HG03108 (cell line): ENCODE results near the gene SLC23A2.

Experiments used
- ATAC-seq: cut with Tn5 transposase; IDR thresholded peaks from one replicate; pipeline ENCODE4 v1.9.1; 2021; ENCODE audit warnings: moderate library complexity; ENCODE audit not compliant: unreplicated experiment

Gene SLC23A2

DNA sequence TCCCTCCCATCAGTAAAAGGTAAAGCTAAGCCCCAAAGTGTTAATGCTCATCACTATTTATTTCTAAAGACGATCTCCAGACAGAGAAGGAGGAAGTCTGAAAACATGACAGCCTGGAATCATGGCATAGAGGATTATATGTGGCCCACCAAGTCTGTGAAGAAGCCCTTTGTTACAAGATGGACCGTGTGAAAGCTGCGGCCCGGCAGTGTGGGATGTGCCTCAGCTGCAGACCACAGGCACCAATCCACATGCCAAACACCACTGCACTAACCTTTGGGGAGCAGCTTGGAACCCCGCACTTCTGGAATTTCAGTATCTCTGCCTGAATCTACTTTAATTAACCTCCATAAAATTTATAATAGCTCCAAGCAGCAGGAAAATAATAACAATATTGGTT is 90.4 kb downstream of the SLC23A2 start:
- no peak for ATAC-seq

DNA sequence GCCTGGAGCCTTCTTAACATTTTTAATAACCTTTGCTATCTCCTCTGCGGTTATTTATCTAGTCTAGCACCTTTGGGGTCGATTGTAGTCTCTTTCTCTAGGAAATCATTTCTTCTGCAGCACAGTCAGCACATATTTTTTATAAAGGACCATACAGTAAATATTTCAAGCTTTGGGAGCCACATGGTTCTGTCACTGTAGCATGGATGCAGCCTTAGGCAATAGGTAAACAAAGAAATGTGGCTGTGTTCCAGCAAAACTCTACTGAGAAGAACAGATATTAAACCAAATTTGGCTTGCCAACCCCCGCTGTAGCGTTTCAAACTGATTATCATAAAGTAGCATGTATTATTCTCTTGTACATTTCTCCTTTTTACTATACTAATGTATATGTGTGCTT is 95.7 kb downstream of the SLC23A2 start:
- ATAC-seq: no peak

DNA sequence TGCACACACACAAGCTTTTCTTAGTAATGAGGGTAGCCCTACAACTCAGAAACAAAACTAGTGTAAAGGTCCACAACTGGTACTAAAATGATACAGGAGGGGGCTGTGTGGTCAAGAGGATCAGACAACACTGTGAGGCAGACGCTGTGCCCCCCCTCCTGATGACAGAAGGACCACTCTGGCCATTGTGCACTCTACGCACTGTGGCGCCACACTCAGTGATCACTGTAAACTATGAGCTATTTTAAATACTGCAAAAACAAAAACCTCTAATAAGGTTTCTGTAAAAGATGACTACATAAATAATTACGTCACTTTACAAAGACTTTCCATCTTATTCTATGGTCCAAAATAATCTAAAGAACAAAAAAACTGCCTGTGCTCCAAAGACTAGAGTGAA is 96.1 kb downstream of the SLC23A2 start:
- ATAC-seq: no peak

DNA sequence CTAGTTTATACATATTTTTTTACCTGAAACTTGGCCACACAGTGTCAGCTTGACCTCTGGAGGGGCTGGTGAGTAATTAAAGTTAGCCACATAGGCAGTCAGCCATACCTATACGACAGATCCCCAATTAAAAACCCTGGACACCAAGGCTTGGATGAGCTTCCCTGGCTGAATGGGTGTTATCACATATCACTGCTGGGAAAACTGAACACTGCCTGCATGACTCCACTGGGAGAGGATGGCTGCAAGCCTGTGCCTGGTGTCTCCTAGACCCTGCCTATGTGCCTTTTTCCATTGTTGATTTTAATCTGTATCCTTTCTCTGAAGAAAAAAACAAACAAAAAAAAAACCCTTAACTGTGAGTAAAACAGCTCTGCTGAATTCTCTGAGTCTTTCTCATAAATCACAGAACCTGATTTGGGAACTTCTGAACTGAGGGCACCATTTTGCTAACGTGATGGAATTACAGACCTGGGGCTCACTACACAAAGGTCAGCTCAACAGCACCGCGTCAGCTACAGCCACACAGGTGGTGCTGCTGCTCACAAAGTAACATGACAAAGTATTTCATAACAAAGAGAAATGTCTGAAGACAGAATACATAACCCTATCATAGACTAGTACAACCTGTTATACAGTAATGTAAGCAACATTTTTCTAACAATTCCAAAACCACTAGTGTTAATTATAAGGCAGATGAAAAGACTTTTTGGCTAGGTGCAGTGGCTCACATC is 97.0 kb downstream of the SLC23A2 start:
- ATAC-seq: no peak

DNA sequence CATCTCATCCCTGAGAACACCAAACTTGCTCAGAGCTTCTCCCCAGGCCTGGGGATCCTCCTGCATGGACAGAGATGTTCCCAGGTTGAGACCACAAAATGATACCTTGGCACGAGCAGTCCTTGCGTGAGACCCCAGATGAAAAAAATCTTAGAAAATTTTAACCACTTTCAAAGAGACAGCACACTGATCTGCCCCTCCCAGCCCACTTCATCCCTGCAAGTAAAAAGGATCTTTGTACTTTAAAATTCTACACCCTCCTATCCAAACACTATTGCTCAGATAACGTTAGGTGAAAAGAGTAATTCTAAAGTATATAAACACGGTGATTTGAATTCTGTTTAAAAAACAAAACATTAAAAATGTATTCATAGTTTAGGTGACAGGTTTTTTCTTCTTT is 98.5 kb downstream of the SLC23A2 start:
- ATAC-seq: no peak

DNA sequence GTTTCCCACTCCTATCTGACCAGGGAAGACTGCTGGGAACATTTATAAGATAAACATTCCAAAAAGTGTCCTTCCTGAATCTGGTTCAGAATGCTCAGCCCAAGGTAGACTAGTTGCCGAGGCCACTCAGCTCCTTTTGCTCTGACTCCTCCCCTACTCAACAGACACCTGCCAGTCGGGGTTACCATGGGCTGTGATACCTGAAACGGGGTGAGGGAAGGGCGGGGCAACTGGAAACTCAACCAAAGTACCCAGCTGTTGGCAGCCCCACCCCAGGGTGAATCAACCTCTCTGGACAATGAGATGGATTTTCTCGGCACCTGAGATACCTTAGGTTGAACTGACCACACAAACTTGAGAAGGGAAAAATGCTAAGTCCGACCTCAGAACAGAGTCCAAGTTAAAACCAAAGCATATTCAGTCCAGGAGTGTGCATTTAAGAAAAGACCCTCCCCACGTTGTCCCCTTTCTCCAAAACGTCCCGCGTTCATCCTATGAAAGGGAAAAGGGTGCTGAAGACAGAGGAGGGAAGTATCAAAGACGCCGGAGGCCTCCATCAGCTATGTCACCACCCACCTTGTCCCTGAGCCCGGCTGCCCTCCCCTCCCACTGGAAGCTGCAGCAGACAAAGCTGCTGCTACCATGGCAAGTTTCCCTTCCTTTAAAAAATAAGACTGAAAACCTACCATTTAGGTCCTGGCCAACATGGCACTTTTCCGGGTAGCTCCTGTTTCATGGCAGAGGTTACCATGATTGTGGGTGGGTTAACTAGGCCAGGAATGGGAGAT is 100.1 kb downstream of the SLC23A2 start:
- ATAC-seq: no peak

DNA sequence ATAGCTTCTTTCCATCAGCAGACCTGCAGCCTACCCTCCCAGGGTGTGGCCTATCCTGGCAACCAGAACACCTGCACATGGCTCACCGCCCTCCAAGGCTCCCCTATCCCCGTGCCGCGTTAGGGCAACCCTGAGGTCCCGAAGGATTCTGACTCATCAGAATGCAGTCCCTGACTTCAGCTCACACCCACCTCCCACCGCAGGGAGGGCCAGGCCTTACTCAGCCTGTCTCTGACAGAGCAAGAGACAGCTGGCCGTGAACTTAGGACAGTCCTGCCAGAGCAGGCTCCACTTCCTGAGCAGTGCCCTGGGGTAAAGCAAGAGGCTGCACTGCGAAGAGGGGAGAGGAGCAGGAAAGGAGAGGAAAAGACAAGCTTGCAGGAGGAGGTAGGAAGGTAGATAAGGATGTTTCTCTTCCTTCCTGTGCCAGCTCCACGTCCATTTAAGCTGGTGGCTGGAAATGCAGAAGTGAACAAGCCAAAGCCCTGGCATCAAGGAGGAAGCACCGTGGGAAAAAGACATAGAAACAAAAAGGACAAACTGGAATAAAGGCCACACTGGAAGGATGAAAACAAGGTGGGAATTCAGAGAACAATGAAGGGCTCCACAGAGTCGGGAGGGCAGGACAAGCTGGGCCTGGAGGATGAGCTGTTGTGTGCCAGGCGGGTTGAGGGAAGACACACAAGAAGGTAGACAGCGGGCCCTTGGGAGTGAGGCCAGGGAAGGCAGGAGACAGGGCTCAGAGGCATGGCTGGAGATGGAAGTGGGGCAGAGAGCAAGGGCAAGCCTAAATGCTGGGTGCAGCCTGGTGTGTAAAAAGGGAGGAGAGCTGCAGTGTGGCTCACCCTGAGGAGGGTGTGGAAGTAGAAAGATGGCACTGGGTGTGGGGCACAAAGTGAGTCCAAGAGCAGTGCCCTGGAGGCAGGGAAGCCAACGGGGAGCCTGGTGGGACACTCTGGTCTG is 102.7 kb downstream of the SLC23A2 start:
- ATAC-seq: no peak

DNA sequence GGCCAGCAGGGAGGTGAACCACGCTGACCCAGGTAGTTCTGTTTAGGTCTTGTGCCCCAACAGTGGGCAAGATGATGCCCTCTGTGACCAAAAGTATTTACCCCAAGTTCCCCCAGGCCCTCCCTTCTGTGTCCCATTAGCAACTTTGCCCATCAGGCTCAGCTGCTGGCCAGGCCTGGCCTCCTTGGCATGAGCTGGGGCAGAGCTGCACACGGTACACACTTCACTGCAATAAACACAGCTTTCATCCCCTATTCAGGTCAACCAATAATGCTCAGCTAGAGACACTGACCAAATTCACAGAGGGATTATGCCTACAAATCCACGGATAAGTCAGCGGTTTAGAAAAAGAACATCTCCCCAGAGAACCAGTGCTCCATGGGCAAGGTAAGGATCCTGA is 103.7 kb downstream of the SLC23A2 start:
- ATAC-seq: no peak

DNA sequence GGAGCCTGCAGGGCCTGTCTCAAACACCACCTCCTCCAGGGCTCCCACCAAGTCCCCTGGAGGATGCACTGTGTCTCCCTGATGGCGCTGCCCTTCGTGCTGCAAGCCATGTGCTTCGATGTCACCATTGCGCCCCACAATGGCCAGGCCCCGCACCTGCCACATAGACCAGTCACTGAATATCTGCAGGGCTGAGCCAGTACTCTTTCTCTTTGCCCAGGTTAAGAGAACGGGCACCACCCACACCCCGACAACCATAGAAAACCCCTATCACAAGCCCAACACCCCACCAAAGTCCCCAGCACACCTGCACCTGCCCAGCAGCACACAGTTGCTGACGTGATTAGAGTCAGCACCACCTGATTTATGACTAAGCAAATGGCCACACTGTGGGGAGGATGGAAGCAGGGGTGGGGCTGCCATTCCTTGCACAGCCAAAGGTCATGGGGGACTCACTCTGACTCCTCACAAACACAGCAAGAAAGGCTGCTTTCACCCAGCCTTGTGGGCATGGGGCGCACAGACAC is 104.3 kb downstream of the SLC23A2 start:
- no peak for ATAC-seq

DNA sequence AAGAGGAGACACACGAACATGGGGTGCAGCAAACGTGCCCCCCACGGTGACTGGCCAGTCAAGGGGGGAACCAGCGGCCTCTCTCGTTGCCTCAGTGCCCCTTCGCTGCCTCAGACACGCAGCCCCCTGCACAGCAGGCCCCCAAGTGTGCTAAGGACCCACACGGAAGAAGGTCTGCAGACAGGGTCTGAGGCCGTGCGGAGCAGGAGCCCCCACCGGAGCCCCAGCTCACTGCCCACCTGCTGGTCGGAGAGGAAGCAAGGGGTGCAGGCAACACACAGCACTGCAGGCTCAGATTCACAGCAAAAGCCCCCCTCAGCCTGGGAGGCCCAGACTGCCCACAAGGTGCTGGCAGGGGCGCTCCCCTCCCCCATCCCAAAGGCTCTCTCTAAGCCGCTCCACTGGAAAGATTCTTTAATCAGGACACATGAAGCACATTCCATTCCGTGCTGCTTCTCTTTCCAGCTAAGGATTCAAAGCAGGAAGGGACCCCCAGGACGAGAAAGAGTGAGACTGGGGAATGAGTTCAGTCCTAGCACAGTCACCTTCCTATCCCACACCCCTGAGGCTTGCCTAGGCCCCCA is 105.1 kb downstream of the SLC23A2 start:
- no peak for ATAC-seq

DNA sequence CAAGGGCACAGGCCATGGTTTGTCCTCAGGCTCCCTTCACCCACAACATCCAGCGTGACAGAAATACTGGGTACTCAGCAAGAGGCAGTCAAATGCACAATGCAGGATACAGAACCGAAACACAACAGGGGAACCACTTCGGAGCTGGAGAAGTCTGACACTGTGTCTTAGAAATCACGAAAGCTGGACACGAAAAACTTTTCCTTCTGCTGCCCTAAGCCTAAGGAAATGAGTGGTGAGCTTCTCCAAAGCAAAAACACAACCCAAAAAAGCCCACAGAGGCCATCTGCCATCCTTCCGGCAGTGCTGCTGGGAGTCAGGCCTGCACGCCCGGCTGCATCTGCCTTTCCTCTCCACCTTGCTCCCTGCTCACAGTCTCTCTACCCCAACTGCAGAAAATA is 106.3 kb downstream of the SLC23A2 start:
- no peak for ATAC-seq

DNA sequence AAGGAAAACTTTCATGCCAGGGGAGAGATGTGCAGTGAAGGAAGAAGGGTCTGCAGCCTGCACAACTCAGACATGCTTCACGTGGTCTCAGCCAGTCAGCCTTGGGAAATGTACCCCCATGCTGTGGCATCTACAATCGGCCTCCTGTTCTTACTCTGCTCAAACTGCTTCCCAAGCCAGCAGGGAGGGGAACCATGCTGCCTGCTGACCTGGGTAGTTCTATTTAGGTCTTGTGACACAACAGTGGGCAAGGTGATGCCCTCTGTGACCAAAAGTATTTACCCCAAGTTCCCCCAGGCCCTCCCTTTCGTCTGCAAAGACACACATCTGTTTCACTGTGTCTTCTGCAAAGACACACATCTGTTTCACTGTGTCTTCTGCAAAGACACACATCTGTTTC is 106.9 kb downstream of the SLC23A2 start:
- ATAC-seq: no peak

DNA sequence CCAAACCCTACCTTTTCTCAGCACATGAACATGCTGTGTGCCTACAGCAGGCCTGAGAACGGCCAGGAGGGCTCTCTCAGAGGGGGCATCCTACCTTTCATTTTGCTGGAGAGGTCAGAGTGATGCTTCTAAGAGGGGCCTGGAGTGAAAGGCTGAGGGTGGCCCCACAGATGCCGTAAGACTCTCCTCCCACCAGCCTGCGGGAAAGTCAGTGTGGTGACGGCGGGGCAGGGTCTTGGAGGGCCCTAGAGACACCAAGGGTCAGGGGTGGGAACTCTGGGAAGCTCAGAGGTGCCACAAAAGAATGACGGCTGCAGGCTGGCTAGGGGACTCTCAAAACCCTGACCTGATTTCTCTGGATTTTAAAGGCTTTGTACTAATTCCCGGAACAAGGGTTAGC is 107.6 kb downstream of the SLC23A2 start:
- ATAC-seq: no peak

DNA sequence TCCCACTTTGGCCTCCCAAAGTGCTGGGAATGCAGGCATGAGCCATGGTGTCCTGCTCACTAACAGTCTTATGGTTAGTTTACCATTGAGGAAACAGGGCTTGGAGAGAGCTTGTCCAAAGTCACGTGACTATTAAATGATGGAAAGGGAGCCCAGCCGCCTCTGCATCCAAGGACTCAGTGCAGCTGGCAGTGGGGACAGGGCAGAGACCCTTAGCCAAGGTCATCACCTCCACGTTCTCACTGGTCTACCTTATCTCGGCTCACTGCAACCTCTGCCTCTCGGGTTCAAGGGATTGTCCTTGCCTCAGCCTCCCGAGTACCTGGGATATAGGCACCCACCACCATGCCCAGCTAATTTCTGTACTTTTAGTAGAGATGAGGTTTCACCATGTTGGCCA is 109.3 kb downstream of the SLC23A2 start:
- ATAC-seq: no peak

DNA sequence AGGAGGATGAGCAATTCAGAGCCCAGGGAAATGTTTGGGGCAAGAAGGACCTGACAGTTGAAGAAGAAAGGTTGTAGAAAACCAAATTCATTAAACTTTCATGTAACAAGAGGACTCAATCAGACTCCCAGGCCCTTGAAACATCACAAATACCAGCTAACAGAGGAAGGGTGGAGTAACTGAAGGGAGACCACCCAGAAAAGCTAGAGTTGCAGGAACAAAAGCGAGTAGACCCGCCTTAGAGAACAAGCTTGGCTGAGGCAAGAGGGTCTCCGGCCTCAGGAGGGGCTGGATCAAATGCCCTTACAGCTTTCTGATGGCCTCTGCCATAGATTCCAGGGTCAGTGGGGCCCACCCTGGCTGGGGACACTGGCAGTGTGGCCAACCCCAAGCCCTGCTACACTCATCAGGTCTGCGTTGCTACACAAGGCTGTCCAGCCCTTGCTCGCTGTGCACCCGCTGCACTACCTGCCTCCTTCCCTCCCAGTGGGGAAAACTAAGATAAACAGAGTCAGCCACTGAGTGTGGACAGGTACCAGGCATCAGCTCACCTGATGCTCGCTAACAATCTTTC is 110.0 kb downstream of the SLC23A2 start:
- ATAC-seq: no peak

DNA sequence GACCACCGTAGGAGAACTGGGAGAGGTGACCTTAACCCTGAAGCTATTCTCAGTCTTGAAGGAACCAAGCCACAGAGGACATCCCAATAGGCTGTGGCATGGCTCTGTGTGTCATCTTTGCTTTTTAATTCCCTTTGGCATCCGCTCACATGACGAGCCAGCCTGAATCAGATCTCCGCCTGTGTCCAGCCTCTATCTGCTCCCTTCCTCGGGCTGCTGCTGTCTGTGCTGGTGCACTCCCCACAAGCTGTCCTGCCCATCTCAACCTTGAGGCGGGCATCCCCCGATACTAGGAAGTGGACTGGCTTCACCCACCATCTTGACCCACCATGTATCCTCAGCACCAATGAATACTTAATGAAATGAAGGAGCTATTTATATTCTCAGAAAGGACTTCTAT is 111.9 kb downstream of the SLC23A2 start:
- no peak for ATAC-seq

DNA sequence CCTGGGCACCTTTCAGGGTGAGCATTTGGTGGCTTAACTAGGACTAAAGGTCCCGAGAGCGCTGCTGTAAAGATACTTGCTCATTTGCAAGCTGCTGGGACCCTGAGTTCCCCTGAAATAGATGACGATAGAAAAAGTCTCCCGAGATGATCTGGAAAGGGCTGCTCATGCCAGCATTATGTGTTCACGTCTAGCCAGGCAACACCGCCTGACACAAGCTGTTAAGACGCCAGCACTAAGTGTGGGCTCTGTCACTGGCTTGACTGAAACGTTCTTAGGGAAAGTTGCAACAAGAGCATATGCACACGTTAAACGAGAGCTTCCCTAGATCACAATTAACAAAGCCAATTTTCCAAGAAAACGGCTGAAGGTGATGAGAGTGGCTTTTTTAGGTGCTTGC is 113.7 kb downstream of the SLC23A2 start:
- no peak for ATAC-seq

DNA sequence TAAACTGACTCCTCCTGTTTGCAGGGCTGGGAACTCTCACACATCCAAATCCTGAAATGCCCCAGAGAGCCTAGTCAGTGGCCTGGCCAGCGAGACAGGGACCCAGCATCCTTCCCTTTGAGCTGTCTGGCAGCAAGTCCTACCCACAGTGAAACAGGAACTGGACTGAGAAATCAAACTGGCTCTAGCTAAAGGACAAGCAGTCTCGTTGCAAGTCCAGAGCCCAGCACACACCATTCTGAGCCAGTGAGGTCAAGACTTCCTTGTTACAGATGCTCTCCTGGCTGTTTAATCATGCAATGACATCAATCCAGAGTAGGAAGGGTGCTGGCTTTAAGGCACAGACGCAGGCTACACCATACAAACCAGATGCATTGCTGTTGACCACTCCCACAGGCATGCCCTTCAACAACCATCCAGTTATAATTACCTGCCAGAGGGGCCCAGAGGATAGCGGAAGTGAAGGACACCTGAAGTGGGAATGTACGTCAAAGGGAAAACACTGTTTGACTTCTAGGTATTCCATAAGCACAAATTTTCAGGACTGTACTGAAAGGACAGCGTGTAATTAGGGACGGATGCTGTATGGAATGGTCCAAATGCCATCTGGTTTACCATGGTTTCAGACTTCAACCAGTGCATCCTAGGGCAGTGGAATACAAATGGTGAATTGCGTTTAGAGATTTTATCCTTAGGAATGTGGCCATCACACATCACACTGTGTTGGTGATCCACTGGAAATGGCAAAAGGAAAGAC is 114.4 kb downstream of the SLC23A2 start:
- ATAC-seq: no peak

DNA sequence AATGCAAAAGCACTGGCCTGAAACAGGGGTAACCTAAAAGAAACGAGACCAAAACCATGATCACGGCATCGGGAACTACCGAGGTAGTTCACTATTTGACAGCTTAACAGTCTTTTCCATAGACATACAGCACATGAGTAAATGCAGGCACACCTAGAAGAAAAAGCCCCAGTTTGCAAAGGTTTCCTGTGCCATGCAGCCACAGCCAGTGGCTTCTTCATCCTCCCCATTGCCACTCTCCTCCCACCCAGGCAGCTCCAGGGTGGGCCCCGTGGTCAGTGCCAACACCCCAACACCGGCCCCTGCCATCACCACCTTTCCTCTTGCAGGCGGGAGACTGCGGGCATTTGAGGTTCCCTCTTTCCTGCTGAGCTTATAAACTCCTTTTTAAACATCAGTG is 115.4 kb downstream of the SLC23A2 start:
- ATAC-seq: no peak

DNA sequence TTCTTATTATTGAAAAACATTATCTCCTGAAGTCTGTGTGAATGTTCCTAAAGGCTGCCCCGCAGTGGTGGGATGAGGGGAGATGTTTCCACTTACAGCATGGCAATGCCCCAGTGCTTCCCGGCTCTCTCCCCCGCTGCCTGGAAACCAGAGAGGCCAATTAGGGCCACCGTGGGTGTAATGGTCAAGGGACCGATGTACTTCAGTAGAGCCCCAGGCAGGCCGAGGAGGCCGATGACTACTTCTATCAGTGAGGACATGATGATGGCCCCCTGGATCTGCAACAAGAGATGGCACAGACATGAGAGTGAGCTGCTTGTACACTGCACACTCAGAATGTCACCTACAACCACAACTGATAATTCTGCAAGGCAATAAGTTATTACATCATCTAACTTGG is 117.8 kb downstream of the SLC23A2 start:
- no peak for ATAC-seq
